ENCODE data around the gene CHEK1.
"Not testable (repeated sequence)": the region's sequence is repeated elsewhere in the genome, so short reads cannot be mapped to it uniquely, and the experiment has no call there.

Gene CHEK1

GRCh38 chr11:125624756-125625213 is at the start of gene CHEK1:
TSS of gene CHEK1 (plus strand) at chr11:125625163. CDS start at chr11:125626769, 1,606 bp downstream.
- TF ChIP-seq ZNF274 (IDR thresholded peaks at IDR 0.05; ENCODE audit: low read depth, low read length): no peak
- H3K4me3 ChIP-seq (ENCODE audit: low read length): peak within 1 kb of the TSS; percentile 79

DNA sequence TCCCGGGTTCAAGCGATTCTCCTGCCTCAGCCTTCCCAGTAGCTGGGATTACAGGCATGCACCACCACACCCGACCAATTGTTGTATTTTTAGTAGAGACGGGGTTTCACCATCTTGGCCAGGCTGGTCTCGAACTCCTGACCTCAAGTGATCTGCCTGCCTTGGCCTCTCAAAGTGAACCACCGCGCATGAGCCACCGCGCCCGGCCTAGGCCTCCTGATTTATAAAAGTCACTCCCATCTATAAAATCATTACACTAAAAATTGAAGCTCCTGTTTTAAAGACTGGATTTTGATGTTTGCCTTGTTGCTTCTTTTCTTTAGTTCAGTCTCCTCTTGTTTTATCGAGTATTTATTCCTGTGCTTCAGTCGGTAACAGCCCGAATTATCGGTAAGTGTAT is 47.8 kb upstream of the CHEK1 start:
- H3K4me3 ChIP-seq (ENCODE audit: low read length): not testable (repeated sequence)

GRCh38 chr11:125578783-125579182 is 46.2 kb upstream of the CHEK1 start:
- no peak overlapping the region for H3K4me3 ChIP-seq (ENCODE audit: low read length)
- no peak for TF ChIP-seq ZNF274 (IDR thresholded peaks at IDR 0.05; ENCODE audit: low read depth, low read length)

DNA sequence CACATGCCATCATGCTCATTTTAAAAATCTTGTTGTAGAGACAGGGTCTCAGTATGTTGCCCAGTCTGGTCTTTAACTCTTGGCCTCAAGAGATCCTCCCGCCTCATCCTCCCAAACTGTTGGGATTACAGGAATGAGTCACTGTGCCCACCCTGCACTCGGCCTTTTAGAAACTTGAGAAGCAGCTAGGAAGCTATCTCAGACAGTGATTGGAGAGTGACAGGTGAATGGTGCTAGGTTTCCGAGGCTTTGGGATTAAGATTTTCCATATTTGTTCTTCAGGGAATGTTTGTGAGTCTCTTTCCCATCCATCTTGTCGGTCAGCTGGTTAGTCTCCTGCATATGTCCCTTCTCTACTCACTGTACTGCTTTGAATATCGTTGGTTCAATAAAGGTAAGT is 45.2 kb upstream of the CHEK1 start:
- no peak for TF ChIP-seq ZNF274 (IDR thresholded peaks at IDR 0.05; ENCODE audit: low read depth, low read length)
- no peak overlapping the region for H3K4me3 ChIP-seq (ENCODE audit: low read length)

- TF ChIP-seq ZNF274 (IDR thresholded peaks at IDR 0.05; ENCODE audit: low read depth, low read length): no peak
- no peak overlapping the region for H3K4me3 ChIP-seq (ENCODE audit: low read length)
Observed at GRCh38 chr11:125583496-125583895, 41.5 kb upstream of the CHEK1 start.

DNA sequence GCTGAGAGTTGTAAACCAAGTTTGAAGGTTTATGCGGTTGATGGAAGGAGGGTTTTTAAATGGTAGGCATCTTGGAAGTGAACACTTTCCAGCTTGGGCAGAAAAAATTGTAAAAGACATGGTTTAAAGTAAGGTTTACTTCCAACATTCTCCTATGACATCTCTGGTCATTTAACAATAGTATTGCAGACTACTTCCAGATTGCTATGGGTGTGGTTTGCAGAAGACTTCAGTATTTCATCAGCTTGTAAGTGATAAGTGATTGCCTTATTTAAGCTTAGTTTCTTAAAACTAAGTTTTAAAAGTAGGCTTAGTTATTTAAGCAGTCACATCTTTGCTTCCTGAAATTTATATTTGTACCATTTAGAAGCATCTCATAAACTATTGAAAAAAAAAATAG is 39.5 kb upstream of the CHEK1 start:
- TF ChIP-seq ZNF274 (IDR thresholded peaks at IDR 0.05; ENCODE audit: low read depth, low read length): no peak
- H3K4me3 ChIP-seq (ENCODE audit: low read length): no peak overlapping the region

- no peak for TF ChIP-seq ZNF274 (IDR thresholded peaks at IDR 0.05; ENCODE audit: low read depth, low read length)
- no peak overlapping the region for H3K4me3 ChIP-seq (ENCODE audit: low read length)
Observed at GRCh38 chr11:125586623-125587022, 38.3 kb upstream of the CHEK1 start.

- H3K4me3 ChIP-seq (ENCODE audit: low read length): no peak overlapping the region
- no peak for TF ChIP-seq ZNF274 (IDR thresholded peaks at IDR 0.05; ENCODE audit: low read depth, low read length)
Observed at GRCh38 chr11:125587480-125587879, 37.5 kb upstream of the CHEK1 start.

DNA sequence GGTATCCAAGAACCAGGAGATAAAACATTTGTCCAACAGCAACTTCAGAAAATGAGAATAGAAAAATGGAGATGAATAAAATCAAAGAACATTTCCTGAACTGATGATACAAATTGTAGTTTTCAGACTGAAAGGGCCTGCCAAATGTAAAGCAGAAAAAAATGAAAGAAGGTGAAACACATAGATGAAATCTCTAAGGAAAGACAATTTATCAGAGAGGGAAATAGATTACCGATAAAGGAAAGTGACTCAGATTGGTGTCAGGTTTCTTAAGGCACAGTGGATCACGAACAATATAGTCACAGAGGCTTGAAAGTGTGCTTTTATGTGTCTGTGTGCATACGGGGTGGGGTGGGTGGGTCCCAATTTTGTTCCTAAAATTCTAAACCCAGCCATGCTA is 36.5 kb upstream of the CHEK1 start:
- TF ChIP-seq ZNF274 (IDR thresholded peaks at IDR 0.05; ENCODE audit: low read depth, low read length): no peak
- no peak overlapping the region for H3K4me3 ChIP-seq (ENCODE audit: low read length)

- no peak for TF ChIP-seq ZNF274 (IDR thresholded peaks at IDR 0.05; ENCODE audit: low read depth, low read length)
- H3K4me3 ChIP-seq (ENCODE audit: low read length): peak overlapping the region; percentile 84
Observed at GRCh38 chr11:125591649-125592304, 33.2 kb upstream of the CHEK1 start.

- H3K4me3 ChIP-seq (ENCODE audit: low read length): peak within 1 kb of the TSS; percentile 88
- no peak for TF ChIP-seq ZNF274 (IDR thresholded peaks at IDR 0.05; ENCODE audit: low read depth, low read length)
Observed at GRCh38 chr11:125592305-125593113, 32.5 kb upstream of the CHEK1 start, which contains the start of gene STT3A. TSS of gene STT3A (plus strand) at chr11:125592852. CDS start at chr11:125595916, 3,064 bp downstream.

DNA sequence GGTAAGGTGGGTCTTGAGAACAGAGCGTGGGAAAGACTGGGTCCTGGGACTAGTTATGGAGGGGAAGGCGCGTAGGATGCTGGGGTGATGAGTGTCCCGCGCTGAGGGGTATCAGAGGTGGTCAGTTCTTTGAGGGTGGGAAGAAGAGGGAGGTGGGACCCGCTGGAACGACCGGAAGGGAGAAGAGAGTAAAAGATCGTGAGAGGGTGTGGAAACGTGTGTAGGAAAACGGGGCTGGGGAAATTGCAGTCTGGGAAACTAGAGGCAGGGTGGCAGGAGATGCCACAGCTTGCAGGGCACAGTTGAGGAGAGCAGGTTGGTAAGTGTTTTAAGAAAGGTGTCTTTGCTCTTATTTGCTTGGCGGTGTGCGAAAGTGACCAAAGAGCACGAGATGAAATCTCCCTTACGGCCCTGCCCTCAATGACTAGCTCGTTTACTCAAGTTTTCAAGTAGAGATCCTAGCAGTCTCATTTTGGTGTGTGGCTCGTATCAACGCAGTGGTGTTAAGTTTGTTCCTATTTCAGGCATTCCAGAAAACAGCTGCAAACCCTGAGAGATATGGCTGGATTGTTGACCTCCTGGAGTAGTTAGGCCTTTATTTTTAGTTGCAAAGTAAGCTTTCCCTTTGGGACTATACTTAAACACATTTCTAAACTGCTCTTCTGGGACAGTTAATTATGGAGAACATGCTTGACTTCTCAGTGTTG is 31.7 kb upstream of the CHEK1 start:
- H3K4me3 ChIP-seq (ENCODE audit: low read length): peak overlapping the region; percentile 88
- TF ChIP-seq ZNF274 (IDR thresholded peaks at IDR 0.05; ENCODE audit: low read depth, low read length): no peak

DNA sequence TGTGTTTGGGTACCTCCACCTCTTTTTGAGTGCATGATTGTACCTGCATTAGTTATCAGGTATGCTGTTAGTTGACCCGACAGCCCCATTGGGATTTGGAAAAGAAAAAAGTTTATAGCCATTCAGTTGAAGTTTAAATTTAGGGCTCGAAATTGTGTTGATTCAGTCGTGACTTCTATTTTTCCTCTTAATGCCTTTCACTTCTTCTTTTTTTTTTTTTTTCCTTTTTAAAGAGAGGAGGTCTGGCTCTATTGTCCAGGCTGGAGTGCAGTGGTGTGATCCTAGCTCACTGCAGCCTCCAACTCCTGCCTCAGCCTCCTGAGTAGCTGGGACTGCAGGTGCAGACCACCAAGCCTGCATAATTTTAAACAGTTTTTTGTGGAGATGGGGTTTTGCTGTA is 30.0 kb upstream of the CHEK1 start:
- no peak for TF ChIP-seq ZNF274 (IDR thresholded peaks at IDR 0.05; ENCODE audit: low read depth, low read length)
- no peak overlapping the region for H3K4me3 ChIP-seq (ENCODE audit: low read length)

- TF ChIP-seq ZNF274 (IDR thresholded peaks at IDR 0.05; ENCODE audit: low read depth, low read length): no peak
- no peak overlapping the region for H3K4me3 ChIP-seq (ENCODE audit: low read length)
Observed at GRCh38 chr11:125600663-125601062, 24.3 kb upstream of the CHEK1 start.

- no peak for TF ChIP-seq ZNF274 (IDR thresholded peaks at IDR 0.05; ENCODE audit: low read depth, low read length)
- H3K4me3 ChIP-seq (ENCODE audit: low read length): no peak overlapping the region
Observed at GRCh38 chr11:125603207-125603606, 21.8 kb upstream of the CHEK1 start.

All from GM08714 (cell line).